ENCODE data around the gene IER2. TPM values are rescaled to one million over a fixed set of nuclear protein-coding genes. Genes with fewer than 3 reads are reported as not detected.

Gene IER2
- 119 and 139 TPM in 2 replicates for total RNA-seq

GRCh38 chr19:13150187-13150930 lies at the start of gene IER2, which contains the start of gene STX10:
IER2 (plus strand) TSS chr19:13150411; CDS start chr19:13153187, 2,776 bp downstream.
STX10 (minus strand) TSS chr19:13150375; CDS start chr19:13150173, 202 bp downstream.

GRCh38 chr19:13102666-13103580 lies 47.3 kb upstream of the IER2 start, which contains the start of gene LYL1:
LYL1 (minus strand) TSS chr19:13102858; CDS start chr19:13101171, 1,687 bp downstream.

GRCh38 chr19:13116282-13117175 lies 33.7 kb upstream of the IER2 start, which contains the start of gene TRMT1:
TRMT1 (minus strand) TSS chr19:13116740; CDS start chr19:13116399, 341 bp downstream.

GRCh38 chr19:13117772-13118423 lies 32.3 kb upstream of the IER2 start, which contains the start of gene NACC1:
NACC1 (plus strand) TSS chr19:13118264; CDS start chr19:13135208, 16,944 bp downstream.

Other genes with a start within 250 kb of the IER2 start
- gene SYCE2, start 231.1 kb upstream of the IER2 start, total RNA-seq, result 0.56 TPM in 1 of 2 replicates, not detected in the other
- 60.8 and 78.4 TPM in 2 replicates for gene FARSA, start 216.7 kb upstream of the IER2 start, total RNA-seq
- gene CALR, start 211.8 kb upstream of the IER2 start, total RNA-seq, result 932 and 1,873 TPM in 2 replicates
- gene RAD23A, start 204.5 kb upstream of the IER2 start, total RNA-seq, result 107 and 111 TPM in 2 replicates
- gene GADD45GIP1, start 193.2 kb upstream of the IER2 start, total RNA-seq, result 54.9 and 63.6 TPM in 2 replicates
- not detected in 2 replicates for gene DAND5, start 180.8 kb upstream of the IER2 start, total RNA-seq
- gene NFIX, start 154.9 kb upstream of the IER2 start, total RNA-seq, result 33.9 and 97.1 TPM in 2 replicates
- 0.48 and 6.5 TPM in 2 replicates for gene LYL1, start 47.6 kb upstream of the IER2 start, total RNA-seq
- gene TRMT1, start 33.7 kb upstream of the IER2 start, total RNA-seq, result 25.9 and 35.6 TPM in 2 replicates
- 49.1 and 79.9 TPM in 2 replicates for gene NACC1, start 32.1 kb upstream of the IER2 start, total RNA-seq
- 73.0 and 74.2 TPM in 2 replicates for gene STX10, start within 50 bp of the IER2 start, total RNA-seq